Thyroid gland (tissue), 4 donors: ENCODE measurements around the gene INPP5A. TPM values are rescaled to one million over a fixed set of nuclear protein-coding genes. Genes with fewer than 3 reads are reported as not detected.

Experiments
- DNase-seq, 2 donors: peaks; one replicate each; pipeline ENCODE4 v3.0.0-alpha.2; 2019
- H3K27ac ChIP-seq, 3 donors: fragments of 200-600 bp; sonication (generic); 1 replicate in 2 of 3; 2 replicates in 1 of 3; pipeline ENCODE4 v1.5.1; 2016 to 2019; ENCODE audit warnings: mild to moderate bottlenecking in 1 of 3, moderate library complexity in 1 of 3
- H3K27me3 ChIP-seq: fragments of 200-600 bp; sonication (generic); one replicate; pipeline ENCODE4 v1.5.1; 2019
- H3K36me3 ChIP-seq, 2 donors: fragments of 200-600 bp; sonication (generic); one replicate each; pipeline ENCODE4 v1.5.1; 2016 to 2019
- H3K4me1 ChIP-seq, 2 donors: fragments of 200-600 bp; sonication (generic); one replicate each; pipeline ENCODE4 v1.5.1; 2017 to 2019
- H3K4me3 ChIP-seq, 3 donors: fragments of 200-600 bp; sonication (generic); replicated peaks in 1 of 3; 1 replicate in 2 of 3; 2 replicates in 1 of 3; pipeline ENCODE4 v1.5.1; 2016; ENCODE audit warnings: mild to moderate bottlenecking in 1 of 3
- H3K9me3 ChIP-seq: fragments of 200-600 bp; sonication (generic); one replicate; pipeline ENCODE4 v1.5.1; 2017
- CTCF ChIP-seq, 6 experiments: fragments of 200-600 bp in 3 of 6; fragments of 450-650 bp in 3 of 6; sonication (generic) in 3 of 6; IDR thresholded peaks; one replicate each; pipeline ENCODE4 v1.5.1; 2016 to 2019; ENCODE audit warnings: antibody characterized with exemption in 6 of 6, mild to moderate bottlenecking in 2 of 6, inconsistent platforms in 1 of 6, moderate library complexity in 1 of 6
- POLR2A ChIP-seq, 2 donors: fragments of 450-650 bp; IDR thresholded peaks; one replicate each; pipeline ENCODE4 v1.6.1; 2017; ENCODE audit warnings: antibody characterized with exemption in 2 of 2, mild to moderate bottlenecking in 2 of 2, moderate library complexity in 1 of 2
- WGBS, 2 donors: methylation state at CpG; one replicate each; pipeline ENCODE4 v1.1.5; 2017; 5-methylcytosine and 5-hydroxymethylcytosine counted together
- intact Hi-C: fragments of 100-400 bp; cut with DNase I; formaldehyde crosslinking; loops from one replicate; pipeline ENCODE4 v1.15.1; 2023
- total RNA-seq, 4 donors: library from RNA; depleted of rRNA; stranded (reverse); fragments of >200 nt; gene quantifications; one replicate each; pipeline ENCODE4 v1.2.3, GENCODE V29; 2016

INPP5A gene
- total RNA-seq, 4 donors from 2014 or later, result 30.4 to 75.8 (median 41.1) TPM

- no peak for TF ChIP-seq POLR2A (IDR thresholded peaks at IDR 0.05)
- intact Hi-C loops, result no loop called here
- Histone ChIP-seq H3K9me3 (no peaks in the 10 kb centered on the region), H3K4me1 (no peaks in the 10 kb centered on the region), H3K27ac (no peak overlapping the region), H3K4me3 (no peak overlapping the region), H3K36me3 (peaks cover 4% of the 10 kb centered on the region in 2 donors), H3K27me3 (no peaks in the 10 kb centered on the region)
- no peak for DNase-seq
- 90 to 98% methylated on average over 14 of the region's 14 CpGs for WGBS, 2 donors
These were observed 169.7 kb downstream of the INPP5A start for GRCh38 chr10:132707121-132707775.

GRCh38 chr10:132707776-132708171, 170.2 kb downstream of the INPP5A start:
- 93 to 95% methylated on average over 15 of the region's 15 CpGs for WGBS, 2 donors
- peaks cover 4% of the 10 kb centered on the region in 2 donors for H3K36me3 ChIP-seq
- intact Hi-C loops, result no loop called here
- TF ChIP-seq POLR2A (IDR thresholded peaks at IDR 0.05) (no peak), CTCF (IDR thresholded peaks at IDR 0.05) (no peak)
- H3K9me3 ChIP-seq, result no peaks in the 10 kb centered on the region
- H3K4me3 ChIP-seq, result no peak overlapping the region
- H3K4me1 ChIP-seq, result no peaks in the 10 kb centered on the region
- peak in 1 of 2 donors; percentile 1 for DNase-seq
- H3K27me3 ChIP-seq, result no peaks in the 10 kb centered on the region
- no peak overlapping the region for H3K27ac ChIP-seq

DNA sequence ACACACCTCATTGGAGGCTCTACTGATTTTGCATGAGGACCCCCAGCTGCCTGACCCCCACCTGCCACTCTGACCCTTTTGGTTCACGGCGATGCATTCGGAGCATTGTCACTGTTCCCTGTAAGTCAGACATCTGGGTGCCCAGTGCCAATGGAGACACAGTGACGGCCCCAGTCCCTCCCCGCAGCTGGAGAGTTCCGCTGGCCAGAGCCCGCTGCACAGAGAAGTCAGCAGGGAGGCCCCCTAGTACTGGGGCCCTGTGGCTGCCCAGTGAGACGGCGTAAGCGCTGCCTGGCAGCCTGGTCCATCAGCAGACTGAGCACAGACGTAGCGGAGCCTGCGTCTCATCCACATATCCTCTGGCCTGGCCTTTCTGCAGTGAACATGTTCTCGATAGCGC, 170.9 kb downstream of the INPP5A start:
- Histone ChIP-seq H3K27ac (no peak overlapping the region), H3K9me3 (no peaks in the 10 kb centered on the region), H3K4me3 (no peak overlapping the region), H3K4me1 (no peaks in the 10 kb centered on the region), H3K27me3 (no peaks in the 10 kb centered on the region), H3K36me3 (peaks cover 4% of the 10 kb centered on the region in 2 donors)
- intact Hi-C loops, result no loop called here
- WGBS, 2 donors, result 89 to 95% methylated on average over 12 to 15 of the region's 15 CpGs
- no peak for TF ChIP-seq POLR2A (IDR thresholded peaks at IDR 0.05)
- TF ChIP-seq CTCF (IDR thresholded peaks at IDR 0.05), result no peak
- no peak for DNase-seq

GRCh38 chr10:132708936-132709335, 171.3 kb downstream of the INPP5A start:
- Histone ChIP-seq H3K36me3 (peaks cover 4% of the 10 kb centered on the region in 2 donors), H3K27me3 (no peaks in the 10 kb centered on the region), H3K27ac (no peak overlapping the region), H3K4me3 (no peak overlapping the region), H3K9me3 (no peaks in the 10 kb centered on the region), H3K4me1 (no peaks in the 10 kb centered on the region)
- intact Hi-C loops, result no loop called here
- DNase-seq, result no peak
- TF ChIP-seq CTCF (IDR thresholded peaks at IDR 0.05) (no peak), POLR2A (IDR thresholded peaks at IDR 0.05) (no peak)
- WGBS, 2 donors, result 93 to 98% methylated on average over 2 to 4 of the region's 4 CpGs

GRCh38 chr10:132709471-132709951, 171.9 kb downstream of the INPP5A start:
- peaks cover 4% of the 10 kb centered on the region in 2 donors for H3K36me3 ChIP-seq

More at GRCh38 chr10:132709471-132709951, 171.9 kb downstream of the INPP5A start:
- H3K4me1 ChIP-seq, result no peaks in the 10 kb centered on the region
- no peak overlapping the region for H3K4me3 ChIP-seq
- intact Hi-C loops, result no loop called here
- 89 to 96% methylated on average over 6 to 8 of the region's 13 CpGs for WGBS, 2 donors
- no peak for DNase-seq
- H3K27me3 ChIP-seq, result no peaks in the 10 kb centered on the region
- H3K9me3 ChIP-seq, result no peaks in the 10 kb centered on the region
- TF ChIP-seq POLR2A (IDR thresholded peaks at IDR 0.05) (no peak), CTCF (IDR thresholded peaks at IDR 0.05) (no peak)
- no peak overlapping the region for H3K27ac ChIP-seq
